ENCODE data around the gene LRRC53. TPM values are rescaled to one million over a fixed set of nuclear protein-coding genes. Genes with fewer than 3 reads are reported as not detected.

LRRC53 gene
- polyA plus RNA-seq, 1 of the 3 experiments (the other 2 are of a cell fraction) = not detected

- Histone ChIP-seq H3F3A (replicated peaks; ENCODE audit: insufficient read depth) (no peaks in the 10 kb centered on the region), H2AFZ (ENCODE audit: low read depth) (no peak overlapping the region), H3K9ac (no peak overlapping the region), H3K27ac (ENCODE audit: low read depth in 2 of 2, low read length in 1 of 2) (peak overlapping the region in 1 of 2 experiments; percentile 95; a peak in 2 of 4 replicates), H3K4me2 (no peak overlapping the region), H4K20me1 (ENCODE audit: insufficient read depth) (no peaks in the 10 kb centered on the region), H3K4me3 (ENCODE audit: low read depth in 2 of 2, low read length in 1 of 2) (no peak overlapping the region), H3K27me3 (ENCODE audit: insufficient read depth) (no peaks in the 10 kb centered on the region), H3K9me2 (no peaks in the 10 kb centered on the region), H3K36me3 (replicated peaks in 1 of 2; ENCODE audit: control insufficient read depth in 1 of 2, insufficient read depth in 2 of 2, low read length in 1 of 2) (no peaks in the 10 kb centered on the region), H3K9me3 (no peaks in the 10 kb centered on the region), H3K79me2 (ENCODE audit: insufficient read depth) (no peaks in the 10 kb centered on the region), H3K4me1 (ENCODE audit: control insufficient read depth in 1 of 2, insufficient read depth in 2 of 2, low read depth in 1 of 2, low read length in 1 of 2) (peaks cover 0 to 23% of the 10 kb centered on the region in 2 experiments; a peak in 2 of 4 replicates)
- ChIA-PET POLR2A (no interaction called here), CTCF (interaction anchor here (0.7 to 4.9 kb wide), 21 partner anchors 8 to 665 kb away, joined by 3 to 55 read pairs (median 6); no protein-coding TSS in a partner anchor)
- DNase-seq = peak; percentile 51
- 65% methylated on average over 11 of the region's 11 CpGs for WGBS (ENCODE audit: low lambda C conversion rate)
- TF ChIP-seq SMC3 (IDR thresholded peaks at IDR 0.05; ENCODE audit: low read depth, low read length) (no peak), USF2 (IDR thresholded peaks at IDR 0.05; ENCODE audit: borderline replicate concordance, low read depth, low read length) (no peak), JUND (IDR thresholded peaks at IDR 0.05) (no peak), YY1 (IDR thresholded peaks at IDR 0.05; ENCODE audit: low read depth) (no peak), RCOR1 (IDR thresholded peaks at IDR 0.05; ENCODE audit: low read length) (no peak), RXRA (IDR thresholded peaks at IDR 0.05; ENCODE audit: borderline replicate concordance, low read depth) (no peak), TAF1 (IDR thresholded peaks at IDR 0.05; ENCODE audit: borderline replicate concordance, low read depth, low read length) (no peak), REST (IDR thresholded peaks at IDR 0.05; ENCODE audit: low read depth, low read length) (no peak), MAX (IDR thresholded peaks at IDR 0.05; ENCODE audit: low read depth) (no peak), USF1 (IDR thresholded peaks at IDR 0.05; ENCODE audit: borderline replicate concordance, low read depth) (no peak), RFX5 (IDR thresholded peaks at IDR 0.05; ENCODE audit: low read length) (no peak), EP300 (IDR thresholded peaks at IDR 0.05; ENCODE audit: borderline replicate concordance in 1 of 2, low read depth in 1 of 2, low read length in 1 of 2) (no peak), ZBTB33 (IDR thresholded peaks at IDR 0.05; ENCODE audit: borderline replicate concordance, low read depth) (no peak), GABPA (IDR thresholded peaks at IDR 0.05; ENCODE audit: low read depth) (no peak), NRF1 (IDR thresholded peaks at IDR 0.05; ENCODE audit: low read depth, low read length) (no peak), FOSL2 (IDR thresholded peaks at IDR 0.05; ENCODE audit: borderline replicate concordance, low read depth) (no peak), RAD21 (IDR thresholded peaks at IDR 0.05; ENCODE audit: low read length) (0 out of 2 replicates have a peak, but pooled peaks have one; percentile 4), CTCF (IDR thresholded peaks at IDR 0.05) (no peak), TEAD4 (IDR thresholded peaks at IDR 0.05; ENCODE audit: borderline replicate concordance, insufficient read depth) (no peak), SIN3A (IDR thresholded peaks at IDR 0.05; ENCODE audit: borderline replicate concordance, low read depth, low read length) (no peak), GATA2 (CRISPR knock-in tag; IDR thresholded peaks at IDR 0.05) (peak; percentile 16; the same call in 1 of the 2 replicates), FOXJ3 (CRISPR knock-in tag; IDR thresholded peaks at IDR 0.05) (no peak), EZH2phosphoT487 (IDR thresholded peaks at IDR 0.05; ENCODE audit: borderline replicate concordance, low read depth) (no peak), FOXM1 (IDR thresholded peaks at IDR 0.05; ENCODE audit: low read depth) (no peak)
Observed at GRCh38 chr1:74504933-74505512, 7.4 kb downstream of the LRRC53 start.
